GM23338 (cell line): ENCODE measurements around the gene MKNK1. TPM values are rescaled to one million over a fixed set of nuclear protein-coding genes. Genes with fewer than 3 reads are reported as not detected.

Source experiments
- ATAC-seq: fragments of 200-7000 bp; cut with Tn5 transposase; 3 replicates; pipeline ENCODE4 v1.9.1; 2020
- DNase-seq: peaks from one replicate; pipeline ENCODE4 v3.0.0-alpha.2; 2015; ENCODE audit warnings: low spot score
- H2AFZ ChIP-seq: fragments of 200-600 bp; sonication (generic); 2 replicates; pipeline ENCODE4 v1.8.0; 2016; ENCODE audit warnings: antibody characterized with exemption, mild to moderate bottlenecking, moderate library complexity
- H3F3A ChIP-seq: fragments of 200-600 bp; sonication (generic); replicated peaks from 2 replicates; pipeline ENCODE4 v1.8.0; 2017; ENCODE audit warnings: antibody characterized with exemption, mixed run types, low read depth
- H3K27ac ChIP-seq: fragments of 200-600 bp; sonication (generic); 2 replicates; pipeline ENCODE4 v1.6.1; 2016; ENCODE audit warnings: low read depth
- H3K27me3 ChIP-seq: fragments of 200-600 bp; sonication (generic); 2 replicates; pipeline ENCODE4 v1.8.0; 2016; ENCODE audit warnings: mild to moderate bottlenecking, mixed run types, moderate library complexity; ENCODE audit not compliant: insufficient read depth
- H3K36me3 ChIP-seq: fragments of 200-600 bp; sonication (generic); 2 replicates; pipeline ENCODE4 v1.8.0; 2016; ENCODE audit warnings: mild to moderate bottlenecking; ENCODE audit not compliant: insufficient read depth
- H3K4me1 ChIP-seq: fragments of 200-600 bp; sonication (generic); 2 replicates; pipeline ENCODE4 v1.8.0; 2016; ENCODE audit warnings: mild to moderate bottlenecking, moderate library complexity; ENCODE audit not compliant: insufficient read depth
- H3K4me2 ChIP-seq: fragments of 200-600 bp; sonication (generic); 2 replicates; pipeline ENCODE4 v1.7.1; 2017; ENCODE audit warnings: mixed run types
- H3K4me3 ChIP-seq: fragments of 200-600 bp; sonication (generic); 2 replicates; pipeline ENCODE4 v1.6.1; 2016; ENCODE audit warnings: mixed run types
- H3K79me2 ChIP-seq: fragments of 200-600 bp; sonication (generic); replicated peaks from 2 replicates; pipeline ENCODE4 v1.8.0; 2017; ENCODE audit warnings: mild to moderate bottlenecking; ENCODE audit not compliant: insufficient read depth
- H3K9me2 ChIP-seq: fragments of 200-600 bp; sonication (generic); 2 replicates; pipeline ENCODE4 v1.8.0; 2017; ENCODE audit not compliant: insufficient read depth
- H4K20me1 ChIP-seq: fragments of 200-600 bp; sonication (generic); replicated peaks from 2 replicates; pipeline ENCODE4 v1.8.0; 2017; ENCODE audit warnings: mild to moderate bottlenecking; ENCODE audit not compliant: insufficient read depth
- H3K27ac Mint-ChIP-seq: 2 replicates; pipeline ENCODE4 v1.8.0; 2020; ENCODE audit warnings: inconsistent platforms, mild to moderate bottlenecking, moderate library complexity, mixed read lengths
- H3K27me3 Mint-ChIP-seq: 3 replicates; pipeline ENCODE4 v1.8.0; 2022; ENCODE audit warnings: low read depth, mild to moderate bottlenecking, moderate library complexity, mixed read lengths, inconsistent platforms; ENCODE audit not compliant: insufficient read depth, poor library complexity
- H3K36me3 Mint-ChIP-seq: 3 replicates; pipeline ENCODE4 v1.8.0; 2021; ENCODE audit warnings: low read depth, mild to moderate bottlenecking, inconsistent platforms, moderate library complexity, mixed read lengths
- H3K4me1 Mint-ChIP-seq: 3 replicates; pipeline ENCODE4 v1.8.0; 2020; ENCODE audit warnings: mild to moderate bottlenecking, inconsistent platforms, mixed read lengths
- H3K4me3 Mint-ChIP-seq: 3 replicates; pipeline ENCODE4 v1.8.0; 2021; ENCODE audit warnings: moderate library complexity, mild to moderate bottlenecking, inconsistent platforms, mixed read lengths
- H3K9me3 Mint-ChIP-seq: 3 replicates; pipeline ENCODE4 v1.8.0; 2020; ENCODE audit warnings: moderate library complexity, mild to moderate bottlenecking, inconsistent platforms, mixed read lengths
- CREB1 ChIP-seq: fragments of 250-450 bp; sonication (Bioruptor Pico); IDR thresholded peaks from 2 replicates; pipeline ENCODE4 v1.5.0; 2020; ENCODE audit warnings: low read depth, mild to moderate bottlenecking, moderate library complexity
- CTCF ChIP-seq, 2 experiments: fragments of 200-600 bp in 1 of 2; sonication (generic) in 1 of 2; conservative IDR thresholded peaks; 2 replicates each; pipeline versions ENCODE4 v1.5.1 to v1.6.1; 2016 to 2017; ENCODE audit warnings: antibody characterized with exemption in 2 of 2, low read depth in 2 of 2, mild to moderate bottlenecking in 2 of 2, moderate library complexity in 1 of 2
- ETS1 ChIP-seq: IDR thresholded peaks from 2 replicates; pipeline ENCODE4 v1.6.1; 2016; ENCODE audit warnings: antibody characterized with exemption
- REST ChIP-seq: IDR thresholded peaks from one replicate; pipeline ENCODE4 v1.6.1; 2018; ENCODE audit warnings: antibody characterized with exemption; ENCODE audit not compliant: unreplicated experiment
- ZNF114 ChIP-seq: fragments of 250-450 bp; sonication (Bioruptor Pico); IDR thresholded peaks from 2 replicates; pipeline ENCODE4 v1.5.0; 2020; ENCODE audit warnings: mild to moderate bottlenecking, moderate library complexity
- ZNF462 ChIP-seq: fragments of 250-450 bp; sonication (Bioruptor Pico); IDR thresholded peaks from 2 replicates; pipeline ENCODE4 v1.5.0; 2020; ENCODE audit warnings: mild to moderate bottlenecking, moderate library complexity
- polyA plus RNA-seq: library from polyadenylated mRNA; unstranded; fragments of >200 nt; fragmentation: Nextera tagmentation; extraction: Ambion mirVana; gene quantifications from 2 replicates; pipeline ENCODE4 v1.2.1, GENCODE V29; 2016
- total RNA-seq: library from RNA; depleted of rRNA; stranded (reverse); fragments of >200 nt; shearing (Covaris generic); gene quantifications from 2 replicates; pipeline ENCODE4 v1.2.3, GENCODE V29; 2014

Gene MKNK1
- total and polyA plus RNA-seq, 2 experiments from 2014 or later, result 11.8 to 20.5 TPM

GRCh38 chr1:46546210-46546609 is 57.9 kb downstream of the MKNK1 start (continued):
- TF ChIP-seq REST, result no peak

GRCh38 chr1:46545784-46546183 is 58.3 kb downstream of the MKNK1 start:
- no peak for TF ChIP-seq CTCF (conservative IDR thresholded peaks at IDR 0.05; ENCODE audit: low read depth in 2 of 2)
- TF ChIP-seq ZNF114 (CRISPR knock-in tag), result no peak
- TF ChIP-seq ETS1, result no peak
- no peak for TF ChIP-seq CREB1 (CRISPR knock-in tag)
- no peak for TF ChIP-seq ZNF462 (CRISPR knock-in tag)
- no peak overlapping the region for H3K4me3 ChIP-seq
- no peak overlapping the region for H3K4me2 ChIP-seq
- H3K27me3 ChIP-seq, result peaks cover 68% of the 10 kb centered on the region
- no peaks in the 10 kb centered on the region for H3K79me2 ChIP-seq
- H4K20me1 ChIP-seq, result no peaks in the 10 kb centered on the region; the same call in 1 of the 2 replicates
- H3K4me1 Mint-ChIP-seq, result peaks cover 33% of the 10 kb centered on the region
- no peaks in the 10 kb centered on the region for H3F3A ChIP-seq
- H3K27ac ChIP-seq, result no peak overlapping the region
- no peak for ATAC-seq
- H3K36me3 ChIP-seq, result no peaks in the 10 kb centered on the region
- H3K9me2 ChIP-seq, result no peaks in the 10 kb centered on the region
- H3K9me3 Mint-ChIP-seq, result no peaks in the 10 kb centered on the region
- H2AFZ ChIP-seq, result no peak overlapping the region
- H3K27me3 Mint-ChIP-seq, result peaks cover 64% of the 10 kb centered on the region
- no peak for DNase-seq
- no peak overlapping the region for H3K27ac Mint-ChIP-seq
- H3K4me1 ChIP-seq, result peaks cover 32% of the 10 kb centered on the region
- no peaks in the 10 kb centered on the region; the same call in 2 of the 3 replicates for H3K36me3 Mint-ChIP-seq
- H3K4me3 Mint-ChIP-seq, result no peak overlapping the region
